ENCODE data around the gene ACTG2. TPM values are rescaled to one million over a fixed set of nuclear protein-coding genes. Genes with fewer than 3 reads are reported as not detected.
A peak's percentile ranks its signal among the peaks of the same experiment; 100 is the strongest.
"Not testable (repeated sequence)": the region's sequence is repeated elsewhere in the genome, so short reads cannot be mapped to it uniquely, and the experiment has no call there.

The ACTG2 gene
- total RNA-seq, 2 donors from 2014 or later, result not detected

DNA sequence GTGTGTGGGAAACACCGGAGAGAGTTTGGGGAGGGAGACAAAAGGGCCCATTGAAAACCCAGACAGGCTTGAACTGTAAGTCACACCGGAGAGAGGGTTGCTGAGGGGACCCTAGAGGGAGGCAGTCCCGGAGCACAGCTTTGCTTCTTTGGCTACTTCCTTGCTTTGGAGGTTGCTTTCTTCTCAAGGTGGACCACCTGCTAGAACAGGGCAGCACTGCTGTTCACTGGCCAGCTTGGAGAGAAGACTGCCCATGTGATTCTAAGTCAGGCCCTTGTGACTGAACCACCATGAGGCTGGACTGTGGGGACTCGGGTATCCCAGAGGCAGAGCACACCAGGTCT, 4.4 kb downstream of the ACTG2 start:
- Mint-ChIP-seq H3K4me1 (ENCODE audit: low read depth in 2 of 2) (peaks cover 35 to 41% of the 10 kb centered on the region in 2 donors), H3K27me3 (peaks cover 0 to under 1% of the 10 kb centered on the region in 2 donors), H3K36me3 (no peaks in the 10 kb centered on the region), H3K9me3 (peaks cover 5% of the 10 kb centered on the region), H3K27ac (peak overlapping the region; percentile 80 to 97), H3K4me3 (peak overlapping the region; percentile 55)
- no peak for ATAC-seq
- no peak for DNase-seq (ENCODE audit: low spot score)

DNA sequence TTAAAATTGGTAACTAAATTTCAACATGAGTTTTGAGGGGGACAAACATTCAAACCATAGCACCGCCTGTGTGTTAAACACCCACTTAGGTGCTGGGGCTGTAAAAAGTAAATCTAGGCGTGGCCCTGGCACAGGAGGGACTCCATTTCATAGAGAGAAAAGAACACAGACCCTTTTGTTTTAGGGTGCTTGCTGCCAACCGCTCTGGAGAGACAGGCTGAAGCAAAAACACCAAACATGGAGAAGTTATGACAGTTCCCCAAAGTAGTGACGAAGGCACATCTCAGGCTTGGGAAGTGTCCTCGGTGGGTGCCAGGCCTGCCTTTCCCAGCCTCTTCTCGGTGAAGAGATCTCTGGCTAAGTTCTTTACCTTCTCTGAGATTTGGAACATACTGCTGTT, 5.1 kb downstream of the ACTG2 start:
- peaks cover 5 to 8% of the 10 kb centered on the region in 2 donors for H3K27me3 Mint-ChIP-seq
- no peak for ATAC-seq
- H3K36me3 Mint-ChIP-seq, result no peaks in the 10 kb centered on the region
- H3K27ac Mint-ChIP-seq, result no peak overlapping the region
- peaks cover 5% of the 10 kb centered on the region for H3K9me3 Mint-ChIP-seq
- DNase-seq (ENCODE audit: low spot score), result no peak
- H3K4me1 Mint-ChIP-seq (ENCODE audit: low read depth in 2 of 2), result peaks cover 35 to 41% of the 10 kb centered on the region in 2 donors
- H3K4me3 Mint-ChIP-seq, result no peak overlapping the region

DNA sequence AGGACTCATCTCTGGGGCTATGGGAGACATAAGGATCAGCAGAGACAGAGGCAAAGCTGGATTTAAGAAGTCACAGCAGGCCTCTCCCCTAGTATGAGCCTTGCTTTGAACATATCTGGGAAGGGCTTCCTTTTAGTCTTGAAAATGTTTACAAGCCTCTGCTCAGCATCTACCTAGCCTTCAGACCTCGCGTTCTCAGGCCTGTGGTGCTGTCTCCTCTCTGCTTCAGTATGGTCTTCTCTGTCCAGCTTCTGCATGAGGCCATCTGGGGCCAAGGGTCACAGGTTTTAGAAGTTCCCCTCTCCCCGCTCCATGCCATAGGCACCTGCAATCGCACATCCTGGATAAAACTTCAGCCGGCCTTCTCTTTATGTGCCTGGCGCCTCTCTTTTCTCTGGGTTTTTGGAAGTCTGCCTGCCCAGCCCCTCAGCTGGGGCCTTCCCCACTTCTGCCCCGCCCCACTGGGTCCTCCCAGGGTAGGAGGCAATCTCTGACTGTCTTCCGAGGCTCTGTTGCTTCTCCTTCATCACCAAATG, 7.1 kb downstream of the ACTG2 start:
- Mint-ChIP-seq H3K27ac (peak overlapping the region in 1 of 2 donors; percentile 26), H3K4me1 (ENCODE audit: low read depth in 2 of 2) (peaks cover 23 to 28% of the 10 kb centered on the region in 2 donors), H3K36me3 (no peaks in the 10 kb centered on the region), H3K9me3 (no peaks in the 10 kb centered on the region), H3K27me3 (peaks cover 5 to 8% of the 10 kb centered on the region in 2 donors), H3K4me3 (no peak overlapping the region)
- DNase-seq (ENCODE audit: low spot score), result no peak
- no peak for ATAC-seq

DNA sequence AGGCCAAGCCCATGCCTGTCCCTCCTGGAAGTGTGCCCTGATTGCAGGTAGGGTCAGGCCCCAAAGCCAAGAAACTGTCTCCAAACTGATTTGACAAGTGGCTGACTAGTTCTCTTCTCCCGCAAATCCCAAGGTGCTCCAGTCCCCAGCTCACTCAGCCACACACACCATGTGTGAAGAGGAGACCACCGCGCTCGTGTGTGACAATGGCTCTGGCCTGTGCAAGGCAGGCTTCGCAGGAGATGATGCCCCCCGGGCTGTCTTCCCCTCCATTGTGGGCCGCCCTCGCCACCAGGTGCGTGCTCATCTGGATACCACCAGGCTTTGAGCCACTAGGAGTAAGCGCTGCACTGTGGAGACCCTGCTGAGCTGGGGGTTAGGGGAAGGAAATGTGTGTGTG, 8.3 kb downstream of the ACTG2 start:
- Mint-ChIP-seq H3K36me3 (no peaks in the 10 kb centered on the region), H3K27me3 (peaks cover 5 to 8% of the 10 kb centered on the region in 2 donors), H3K9me3 (no peaks in the 10 kb centered on the region), H3K27ac (peak overlapping the region in 1 of 2 donors; percentile 26), H3K4me1 (ENCODE audit: low read depth in 2 of 2) (peaks cover 15 to 17% of the 10 kb centered on the region in 2 donors), H3K4me3 (no peak overlapping the region)
- ATAC-seq (no peak), DNase-seq (ENCODE audit: low spot score) (no peak)

DNA sequence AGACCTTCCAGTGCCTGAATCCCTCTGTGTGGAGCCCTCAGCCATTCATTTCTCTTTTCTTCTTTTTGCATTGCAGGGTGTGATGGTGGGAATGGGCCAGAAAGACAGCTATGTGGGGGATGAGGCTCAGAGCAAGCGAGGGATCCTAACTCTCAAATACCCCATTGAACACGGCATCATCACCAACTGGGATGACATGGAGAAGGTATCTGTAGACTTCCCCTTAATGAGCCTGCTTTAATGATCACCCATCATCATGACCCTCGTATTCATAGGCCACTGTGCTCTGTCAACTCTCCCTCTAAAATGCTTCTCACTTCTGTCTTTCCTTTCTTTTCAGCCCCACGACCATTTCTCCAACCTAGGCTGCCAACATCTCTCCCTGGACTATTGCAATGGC, 9.5 kb downstream of the ACTG2 start:
- no peak overlapping the region for H3K27ac Mint-ChIP-seq
- H3K36me3 Mint-ChIP-seq, result no peaks in the 10 kb centered on the region
- ATAC-seq (no peak), DNase-seq (ENCODE audit: low spot score) (no peak)
- H3K27me3 Mint-ChIP-seq, result peaks cover 5 to 8% of the 10 kb centered on the region in 2 donors
- peaks cover 5 to 6% of the 10 kb centered on the region in 2 donors for H3K4me1 Mint-ChIP-seq (ENCODE audit: low read depth in 2 of 2)
- H3K4me3 Mint-ChIP-seq, result no peak overlapping the region
- H3K9me3 Mint-ChIP-seq, result no peaks in the 10 kb centered on the region

DNA sequence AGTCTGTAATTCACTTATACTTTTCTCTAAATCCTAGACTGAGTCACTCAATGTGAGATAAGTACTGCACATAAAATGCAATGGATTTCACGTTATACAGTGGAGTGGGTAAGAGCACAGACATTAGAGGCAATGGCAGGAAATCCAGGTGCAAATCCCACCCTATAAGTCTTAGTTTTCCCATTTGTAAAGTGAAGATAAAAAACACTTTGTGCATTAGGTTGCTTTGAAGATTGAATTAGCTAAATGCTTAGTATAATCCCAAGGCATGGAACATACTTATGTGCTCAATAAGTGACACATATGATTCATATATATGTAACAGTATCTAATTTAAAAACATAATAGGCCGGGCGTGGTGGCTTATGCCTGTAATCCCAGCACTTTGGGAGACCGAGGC, 10.5 kb downstream of the ACTG2 start:
- peaks cover 5 to 8% of the 10 kb centered on the region in 2 donors for H3K27me3 Mint-ChIP-seq

DNA sequence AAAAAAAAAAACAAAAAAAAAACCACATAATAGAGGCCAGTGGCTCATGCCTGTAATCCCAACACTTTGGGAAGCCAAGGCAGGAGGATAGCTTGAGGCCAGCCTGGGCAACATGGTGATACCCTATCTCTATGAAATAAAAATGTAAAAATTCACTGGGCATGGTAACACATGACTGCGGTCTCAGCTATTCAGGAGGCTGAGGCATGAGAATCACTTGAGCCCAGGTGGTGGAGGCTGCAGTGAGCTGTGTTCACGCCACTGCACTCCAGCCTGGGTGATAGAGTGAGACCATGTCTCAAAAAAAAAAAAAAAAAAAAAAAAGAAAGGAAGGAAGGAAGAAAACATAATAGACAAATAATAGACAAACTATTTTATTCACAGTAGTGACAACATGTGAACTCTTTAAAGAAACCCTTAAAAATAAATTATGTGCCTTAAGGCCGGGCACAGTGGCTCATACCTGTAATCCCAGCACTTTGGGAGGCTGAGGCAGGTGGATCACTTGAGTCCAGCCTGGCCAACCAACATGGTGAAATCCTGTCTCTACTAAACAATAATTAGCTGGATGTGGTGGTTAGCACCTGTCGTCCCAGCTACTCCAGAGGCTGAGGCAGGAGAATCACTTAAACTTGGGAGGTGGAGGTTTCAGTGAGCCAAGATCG, 11.3 kb downstream of the ACTG2 start:
- not testable (repeated sequence) for H3K4me3 Mint-ChIP-seq; H3K4me1 Mint-ChIP-seq (ENCODE audit: low read depth in 2 of 2); H3K27ac Mint-ChIP-seq; H3K36me3 Mint-ChIP-seq; DNase-seq (ENCODE audit: low spot score); ATAC-seq; H3K9me3 Mint-ChIP-seq; H3K27me3 Mint-ChIP-seq

More for the DNA sequence above, 10.5 kb downstream of the ACTG2 start:
- Mint-ChIP-seq H3K9me3 (no peaks in the 10 kb centered on the region), H3K4me3 (no peak overlapping the region), H3K4me1 (ENCODE audit: low read depth in 2 of 2) (peaks cover 0 to 6% of the 10 kb centered on the region in 2 donors), H3K36me3 (no peaks in the 10 kb centered on the region), H3K27ac (no peak overlapping the region)
- DNase-seq (ENCODE audit: low spot score) (no peak), ATAC-seq (no peak)

DNA sequence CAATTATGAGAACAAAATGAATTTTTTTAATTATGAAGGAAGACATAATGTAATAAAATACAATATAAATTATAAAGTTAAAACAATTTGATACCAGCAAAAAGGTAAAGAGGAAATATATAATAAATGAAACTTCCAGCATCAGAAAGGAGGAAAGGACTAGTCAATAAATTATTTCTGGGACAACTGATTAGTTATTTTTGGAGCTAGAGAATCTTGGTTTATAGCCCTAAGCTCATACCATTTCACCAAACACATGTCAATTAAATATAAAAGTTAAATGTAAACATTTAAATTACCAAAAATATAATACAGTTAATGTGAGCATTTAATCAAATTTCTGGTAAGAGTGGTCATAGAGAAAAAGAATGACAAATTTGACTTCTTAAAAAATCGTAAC, 12.1 kb downstream of the ACTG2 start:
- DNase-seq (ENCODE audit: low spot score) (no peak), ATAC-seq (no peak)
- H3K27me3 Mint-ChIP-seq, result peaks cover 5 to 8% of the 10 kb centered on the region in 2 donors
- H3K9me3 Mint-ChIP-seq, result no peaks in the 10 kb centered on the region
- no peak overlapping the region for H3K27ac Mint-ChIP-seq
- H3K4me3 Mint-ChIP-seq, result no peak overlapping the region
- no peaks in the 10 kb centered on the region for H3K36me3 Mint-ChIP-seq
- H3K4me1 Mint-ChIP-seq (ENCODE audit: low read depth in 2 of 2), result peaks cover 0 to 6% of the 10 kb centered on the region in 2 donors

DNA sequence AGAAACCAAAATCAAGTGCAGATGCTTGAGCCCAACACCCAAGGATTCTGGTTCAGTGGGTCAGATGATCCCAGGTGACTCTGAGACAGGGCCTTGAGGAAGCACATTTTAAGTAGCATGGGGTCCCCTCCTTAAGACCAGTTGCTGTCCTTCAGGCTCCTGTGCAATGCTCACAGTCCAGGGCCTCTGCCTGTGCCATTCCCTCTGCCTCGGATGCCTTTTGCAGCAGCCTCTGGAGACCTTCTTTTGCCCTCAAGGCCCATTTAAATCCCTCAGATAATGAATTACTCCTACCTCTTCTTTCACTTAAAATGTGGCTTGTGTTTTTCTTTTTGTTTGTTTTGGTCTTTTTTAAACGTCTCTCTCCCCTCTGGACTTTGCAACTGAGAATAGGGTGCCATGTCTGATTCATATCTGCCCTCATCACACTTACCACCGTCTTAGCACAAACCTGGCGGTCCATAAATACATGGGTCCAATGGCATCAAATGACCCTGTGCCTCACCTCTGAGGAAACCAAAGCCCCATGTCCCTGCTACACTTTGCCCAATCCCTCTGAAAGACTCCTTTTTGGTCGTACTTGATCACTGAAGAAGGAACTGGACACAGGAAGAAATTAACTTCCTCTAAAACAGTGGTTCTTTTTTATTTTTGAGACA, 14.2 kb downstream of the ACTG2 start:
- H3K36me3 Mint-ChIP-seq, result no peaks in the 10 kb centered on the region
- H3K4me1 Mint-ChIP-seq (ENCODE audit: low read depth in 2 of 2), result peaks cover 0 to 9% of the 10 kb centered on the region in 2 donors
- no peak overlapping the region for H3K4me3 Mint-ChIP-seq
- H3K27ac Mint-ChIP-seq, result peak overlapping the region in 1 of 2 donors; percentile 56
- H3K9me3 Mint-ChIP-seq, result no peaks in the 10 kb centered on the region
- H3K27me3 Mint-ChIP-seq, result peaks cover 5 to 8% of the 10 kb centered on the region in 2 donors
- DNase-seq (ENCODE audit: low spot score), result no peak
- no peak for ATAC-seq

DNA sequence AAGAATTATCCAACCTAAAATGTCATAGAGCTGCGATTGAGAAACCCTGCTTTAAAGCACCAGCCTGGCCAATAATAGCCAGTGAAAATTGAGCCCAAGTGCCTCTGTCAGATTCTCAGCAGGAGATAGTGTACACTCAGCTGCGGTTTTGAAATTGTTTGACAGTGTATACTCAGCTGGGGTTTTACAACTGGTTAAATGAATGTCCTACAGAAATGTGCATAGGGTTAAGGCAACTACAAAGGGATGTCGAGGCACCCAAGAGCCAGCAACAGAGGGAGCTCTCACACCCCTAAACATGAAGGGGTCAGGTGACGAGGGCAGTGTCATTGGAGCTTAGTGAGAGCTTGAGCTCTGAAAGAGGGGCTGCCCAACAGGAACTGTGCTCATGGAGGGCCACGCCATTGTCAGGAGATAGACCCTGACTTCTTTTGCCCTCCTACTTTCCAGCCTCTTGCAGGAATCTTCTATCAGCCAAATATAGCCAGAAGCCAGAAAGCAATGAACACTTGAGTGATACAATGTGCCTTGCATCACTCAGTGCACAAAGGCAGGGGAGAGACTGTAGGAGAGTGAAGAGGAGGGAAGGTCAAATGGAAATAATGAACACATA, 15.1 kb downstream of the ACTG2 start:
- peak overlapping the region in 1 of 2 donors; percentile 56 for H3K27ac Mint-ChIP-seq
- no peak overlapping the region for H3K4me3 Mint-ChIP-seq
- no peaks in the 10 kb centered on the region for H3K36me3 Mint-ChIP-seq
- H3K9me3 Mint-ChIP-seq, result no peaks in the 10 kb centered on the region
- no peak for DNase-seq (ENCODE audit: low spot score)
- peaks cover 0 to 9% of the 10 kb centered on the region in 2 donors for H3K4me1 Mint-ChIP-seq (ENCODE audit: low read depth in 2 of 2)
- ATAC-seq, result peak; percentile 70 to 80
- peaks cover 0 to under 1% of the 10 kb centered on the region in 2 donors for H3K27me3 Mint-ChIP-seq

DNA sequence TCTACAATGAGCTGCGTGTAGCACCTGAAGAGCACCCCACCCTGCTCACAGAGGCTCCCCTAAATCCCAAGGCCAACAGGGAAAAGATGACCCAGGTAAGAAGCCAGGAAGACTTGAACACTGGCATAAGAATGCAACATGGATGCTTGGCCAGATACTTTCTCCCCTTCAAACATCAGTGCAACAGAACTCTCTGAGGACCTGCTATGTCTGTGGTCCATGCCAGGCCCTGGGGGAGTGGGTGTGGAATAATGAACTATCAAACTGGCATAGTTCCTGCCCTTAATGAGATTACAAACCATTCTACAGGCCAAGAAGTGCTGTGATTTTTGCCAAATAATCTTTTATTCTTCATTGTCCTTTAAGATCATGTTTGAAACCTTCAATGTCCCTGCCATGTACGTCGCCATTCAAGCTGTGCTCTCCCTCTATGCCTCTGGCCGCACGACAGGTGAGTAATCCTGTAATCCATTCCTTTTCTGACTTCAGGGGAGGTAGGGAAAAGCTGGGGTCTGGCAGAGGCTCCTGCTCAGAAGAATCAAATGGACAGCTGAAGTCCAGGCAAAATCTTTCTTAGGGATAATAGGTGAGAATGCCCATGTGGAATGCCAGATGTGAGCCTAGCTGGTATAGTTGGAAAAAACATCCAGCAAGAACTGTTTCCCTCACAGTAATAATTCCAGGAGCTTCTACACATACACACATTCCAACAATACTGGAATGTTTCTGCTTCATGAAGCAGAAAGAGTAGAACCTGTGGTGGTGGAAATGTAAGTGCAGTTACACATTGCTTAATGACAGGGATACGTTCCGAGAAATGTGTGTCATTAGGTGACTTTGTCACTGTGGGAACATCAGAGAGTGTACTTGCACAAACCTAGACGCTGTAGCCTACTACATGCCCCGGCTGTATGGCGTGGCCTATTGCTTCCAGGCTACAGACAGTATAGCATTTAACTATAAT, 16.2 kb downstream of the ACTG2 start:
- DNase-seq (ENCODE audit: low spot score) (no peak), ATAC-seq (no peak)
- Mint-ChIP-seq H3K4me1 (ENCODE audit: low read depth in 2 of 2) (peaks cover 0 to 9% of the 10 kb centered on the region in 2 donors), H3K27me3 (no peaks in the 10 kb centered on the region), H3K4me3 (no peak overlapping the region), H3K9me3 (no peaks in the 10 kb centered on the region), H3K36me3 (no peaks in the 10 kb centered on the region), H3K27ac (no peak overlapping the region)

DNA sequence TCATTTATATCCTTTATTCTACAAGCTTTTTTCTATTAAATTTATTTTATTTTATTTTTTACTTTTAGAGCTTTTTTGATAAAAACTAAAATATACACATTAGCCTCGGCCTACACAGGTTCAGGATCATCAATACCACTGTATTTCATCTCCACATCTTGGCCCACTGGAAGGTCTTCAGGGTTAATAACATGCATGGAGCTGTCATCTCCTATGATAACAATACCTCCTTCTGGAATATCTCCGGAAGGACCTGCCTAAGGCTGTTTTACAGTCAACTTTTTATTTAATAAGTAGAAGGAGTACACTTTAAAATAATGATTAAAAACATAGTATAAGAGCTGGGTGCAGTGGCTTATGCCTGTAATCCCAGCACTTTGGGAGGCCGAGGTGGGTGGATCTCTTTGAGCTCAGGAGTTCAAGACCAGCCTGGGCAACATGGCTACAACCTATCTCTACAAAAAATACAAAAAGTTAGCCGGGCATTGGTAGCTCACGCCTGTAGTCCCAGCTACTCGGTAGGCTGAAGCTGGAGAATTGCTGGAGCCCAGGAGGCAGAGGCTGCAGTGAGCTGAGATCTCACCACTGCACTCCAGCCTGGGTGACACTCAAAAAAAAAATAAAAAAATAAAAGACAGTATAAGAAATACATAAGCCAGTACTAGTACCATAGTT, 18.2 kb downstream of the ACTG2 start:
- Mint-ChIP-seq H3K36me3 (no peaks in the 10 kb centered on the region), H3K27ac (no peak overlapping the region), H3K27me3 (no peaks in the 10 kb centered on the region), H3K9me3 (no peaks in the 10 kb centered on the region), H3K4me1 (ENCODE audit: low read depth in 2 of 2) (peaks cover 0 to 13% of the 10 kb centered on the region in 2 donors), H3K4me3 (no peak overlapping the region)
- ATAC-seq (no peak), DNase-seq (ENCODE audit: low spot score) (no peak)
